GM20000 (cell line): ENCODE data around the gene PIGS.

Source experiments
- DNase-seq: peaks from one replicate; pipeline ENCODE4 v3.0.0; 2012; ENCODE audit warnings: low spot score
- TF ChIP-seq, protein P1 (sequence below): IDR thresholded peaks from 2 replicates; pipeline ENCODE4 v1.5.1; 2012; ENCODE audit warnings: mild to moderate bottlenecking, control low read depth; ENCODE audit errors: extremely low read depth, missing control alignments

The PIGS gene

DNA sequence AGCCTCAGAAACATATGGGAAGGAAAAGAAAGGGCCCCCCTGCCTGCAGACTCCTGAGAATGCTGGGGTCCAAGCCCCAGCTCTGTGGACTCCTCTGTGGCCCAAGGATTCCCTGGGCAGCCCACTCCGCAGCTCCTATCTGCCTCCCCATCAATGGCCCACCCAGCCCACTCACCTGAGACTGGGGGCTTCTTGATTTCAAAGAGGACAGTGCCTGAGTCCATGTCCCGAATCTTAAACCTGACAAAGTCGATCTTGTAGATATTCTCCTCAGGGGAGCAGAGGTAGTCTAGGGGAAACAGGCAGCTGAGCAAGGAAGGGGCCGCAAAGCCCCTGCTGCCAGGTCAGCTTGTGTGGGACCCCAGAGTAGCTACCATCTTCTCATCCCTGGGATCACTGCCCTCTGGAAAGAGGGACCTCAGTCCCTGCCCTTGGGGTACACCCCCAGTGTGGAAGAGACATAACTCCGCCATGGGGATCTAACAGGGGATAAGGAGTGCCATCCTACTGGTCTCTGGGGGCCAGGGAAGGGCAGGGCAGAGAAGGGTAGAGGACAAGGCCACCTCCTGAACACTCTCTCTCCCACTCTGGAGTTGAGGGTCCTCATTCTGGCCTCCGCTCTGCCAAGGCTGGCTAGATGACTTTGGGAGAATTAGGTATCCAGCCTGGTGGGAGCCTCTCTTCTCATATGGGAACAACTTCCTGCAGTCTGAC lies 22.8 kb downstream of the PIGS start:
- DNase-seq = no peak
- TF ChIP-seq, protein P1, sequence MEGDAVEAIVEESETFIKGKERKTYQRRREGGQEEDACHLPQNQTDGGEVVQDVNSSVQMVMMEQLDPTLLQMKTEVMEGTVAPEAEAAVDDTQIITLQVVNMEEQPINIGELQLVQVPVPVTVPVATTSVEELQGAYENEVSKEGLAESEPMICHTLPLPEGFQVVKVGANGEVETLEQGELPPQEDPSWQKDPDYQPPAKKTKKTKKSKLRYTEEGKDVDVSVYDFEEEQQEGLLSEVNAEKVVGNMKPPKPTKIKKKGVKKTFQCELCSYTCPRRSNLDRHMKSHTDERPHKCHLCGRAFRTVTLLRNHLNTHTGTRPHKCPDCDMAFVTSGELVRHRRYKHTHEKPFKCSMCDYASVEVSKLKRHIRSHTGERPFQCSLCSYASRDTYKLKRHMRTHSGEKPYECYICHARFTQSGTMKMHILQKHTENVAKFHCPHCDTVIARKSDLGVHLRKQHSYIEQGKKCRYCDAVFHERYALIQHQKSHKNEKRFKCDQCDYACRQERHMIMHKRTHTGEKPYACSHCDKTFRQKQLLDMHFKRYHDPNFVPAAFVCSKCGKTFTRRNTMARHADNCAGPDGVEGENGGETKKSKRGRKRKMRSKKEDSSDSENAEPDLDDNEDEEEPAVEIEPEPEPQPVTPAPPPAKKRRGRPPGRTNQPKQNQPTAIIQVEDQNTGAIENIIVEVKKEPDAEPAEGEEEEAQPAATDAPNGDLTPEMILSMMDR = no peak

DNA sequence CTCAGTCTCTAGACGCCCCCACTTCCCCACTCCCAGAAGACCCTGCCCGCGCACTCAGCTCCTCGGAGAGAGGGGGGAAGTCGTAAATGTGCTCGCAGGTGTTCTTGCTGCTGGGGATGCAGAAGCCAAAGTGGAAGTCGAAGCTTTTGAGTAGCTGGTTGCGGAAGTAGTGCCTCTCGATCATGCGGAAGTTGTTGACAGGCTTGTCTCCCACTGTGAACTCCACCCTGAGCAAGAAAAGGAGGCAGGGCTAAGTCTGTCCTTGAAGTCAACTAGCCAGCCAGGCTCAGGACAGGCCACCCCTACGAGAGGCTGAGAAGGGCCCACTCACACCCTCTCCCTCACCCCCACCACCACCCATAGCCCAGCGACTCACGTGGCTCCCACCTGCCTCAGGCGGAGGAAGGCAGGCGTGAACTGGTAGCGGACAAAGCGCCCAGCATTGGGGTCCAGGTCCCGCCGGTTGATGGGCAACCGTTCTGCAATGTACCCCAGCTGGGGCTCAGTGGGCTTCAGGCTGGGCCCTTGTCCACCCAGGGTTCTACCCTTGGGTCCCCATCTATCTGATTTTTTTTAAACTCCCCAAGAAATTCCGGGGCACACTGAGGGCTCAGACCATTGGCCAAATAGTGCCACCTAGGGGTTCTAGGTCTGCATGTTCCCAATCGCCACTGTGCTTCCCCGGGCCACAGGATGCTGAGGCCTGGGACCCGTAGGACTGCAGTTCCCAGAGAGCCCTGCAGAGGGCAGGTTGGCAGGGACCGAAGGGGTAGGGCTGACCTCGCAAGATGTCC lies 23.5 kb downstream of the PIGS start:
- TF ChIP-seq, protein P1 = peak; percentile 93
- DNase-seq = peak; percentile 87

DNA sequence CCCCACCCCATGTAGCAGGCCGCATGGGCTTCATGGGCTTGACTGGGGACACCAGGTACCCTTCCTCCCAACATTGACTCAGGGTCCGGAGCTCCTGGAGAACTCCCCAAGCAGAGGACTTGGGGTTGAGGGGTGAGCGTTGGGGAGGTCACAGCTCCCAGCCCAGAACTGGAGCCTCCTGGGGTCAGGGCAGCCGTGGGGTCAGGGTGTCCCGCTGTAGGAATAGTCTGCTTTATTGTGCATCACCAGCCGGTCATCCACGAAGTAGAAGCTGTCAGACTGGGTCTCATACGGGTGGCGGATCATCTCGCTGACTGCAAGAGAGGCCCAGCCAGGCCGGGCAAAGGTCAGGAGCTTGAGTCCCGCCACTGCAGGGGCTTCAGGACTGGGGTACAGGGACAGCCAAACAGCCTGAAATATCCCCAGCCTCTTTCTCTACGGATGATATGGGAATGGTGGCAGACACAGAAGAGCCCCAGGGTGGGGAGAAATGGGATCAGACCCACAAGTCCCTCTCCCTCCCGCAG lies 24.2 kb downstream of the PIGS start:
- DNase-seq = no peak
- TF ChIP-seq, protein P1 = no peak

DNA sequence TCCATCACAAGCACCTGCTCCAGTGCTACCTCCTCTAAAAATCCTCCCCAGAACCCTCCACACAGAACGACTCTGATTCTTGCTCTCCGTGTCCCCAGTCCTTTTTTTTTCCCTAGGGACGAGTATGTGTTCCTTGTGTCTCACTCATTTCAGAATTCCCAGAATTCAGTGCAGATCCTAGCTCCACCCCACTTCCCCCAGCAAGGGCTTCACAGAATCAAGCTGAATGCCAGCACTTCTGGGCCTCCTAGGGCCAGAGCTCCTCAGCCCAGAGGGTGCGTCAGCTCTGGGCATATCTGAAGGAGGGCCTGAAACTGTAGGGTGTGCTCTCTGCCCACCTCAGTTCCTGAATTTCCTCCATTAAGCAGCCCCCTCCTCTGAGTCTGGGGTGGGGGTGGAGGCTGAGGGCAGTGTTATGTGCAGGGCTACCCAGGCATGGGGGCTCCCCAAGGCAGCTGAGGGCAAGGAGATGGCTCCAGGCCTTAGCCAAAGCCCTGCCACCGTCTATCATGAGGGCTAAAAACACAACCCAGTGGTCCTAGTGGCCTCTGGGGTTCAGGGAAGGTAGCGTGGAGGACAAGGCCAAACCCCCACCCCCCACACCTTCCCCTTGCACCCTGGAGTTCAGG lies 25.4 kb downstream of the PIGS start:
- no peak for DNase-seq
- TF ChIP-seq, protein P1 = no peak

DNA sequence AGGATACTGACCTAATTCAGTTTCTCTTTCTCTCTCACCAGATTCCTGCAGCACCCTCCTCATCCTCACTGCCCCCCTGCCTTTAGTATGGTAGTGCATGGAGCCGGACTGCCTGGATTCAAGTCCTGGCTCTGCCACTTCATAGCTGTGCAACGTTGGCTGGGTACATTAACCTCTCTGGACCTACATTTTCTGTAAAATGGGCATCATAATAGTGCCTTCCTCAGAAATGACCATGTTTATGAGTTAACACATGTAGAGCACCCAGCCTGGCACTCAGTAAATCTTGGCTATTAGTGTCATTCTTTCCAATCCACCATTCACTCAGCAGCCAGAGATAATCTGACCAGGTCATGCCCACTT lies 26.2 kb downstream of the PIGS start:
- no peak for DNase-seq
- TF ChIP-seq, protein P1 = no peak

DNA sequence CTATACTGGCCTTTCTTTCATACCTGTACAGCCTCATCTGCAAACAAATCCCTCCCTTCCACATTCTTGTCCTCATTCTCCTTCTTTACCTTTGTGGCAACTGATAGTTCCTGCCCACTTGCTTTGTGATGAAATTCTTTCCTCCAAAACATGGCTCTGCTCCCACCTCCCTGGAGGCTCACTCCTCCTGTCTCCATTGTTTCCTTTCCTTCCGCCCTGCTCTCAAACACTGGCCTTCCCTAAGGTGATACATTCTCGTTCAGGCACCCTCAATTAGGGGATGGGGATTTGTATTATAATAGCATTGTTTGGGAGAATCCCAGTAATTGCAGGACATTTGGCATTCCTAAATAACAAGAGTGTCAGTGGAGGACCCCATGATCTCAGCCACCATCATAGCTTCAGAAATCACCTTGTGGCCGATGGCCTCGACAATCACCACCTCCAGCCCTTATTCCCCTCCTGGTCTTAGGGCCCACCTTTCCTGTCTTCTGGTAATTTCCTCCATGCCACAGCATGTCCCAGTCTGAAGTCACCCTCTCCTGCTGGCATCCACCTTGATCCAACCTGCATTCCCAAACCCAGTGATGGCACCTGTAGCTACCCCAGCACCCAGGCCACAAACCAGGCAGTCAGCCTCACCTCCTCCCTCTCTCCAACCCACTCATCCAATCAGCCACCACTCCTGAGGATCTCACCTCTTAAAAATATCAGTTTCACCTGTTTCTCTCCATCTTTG lies 26.8 kb downstream of the PIGS start:
- DNase-seq = no peak
- TF ChIP-seq, protein P1 = no peak
